Kidney (tissue), 22 donors: Measurements from ENCODE around the gene MUSTN1. TPM values are rescaled to one million over a fixed set of nuclear protein-coding genes. Genes with fewer than 3 reads are reported as not detected.

ENCODE experiments used
- DNase-seq, 5 donors: peaks; one replicate each; pipeline ENCODE4 v3.0.0-alpha.2; 2013 to 2020
- FAIRE-seq: peaks from 2 replicates; lab custom pipeline; 2012; peaks lifted over from hg19 to GRCh38; lab: Jason Lieb, UNC
- H3K27ac ChIP-seq, 2 donors: one replicate each; pipeline ENCODE4 v1.7.0; 2013; ENCODE audit warnings: low read depth in 2 of 2, low read length in 2 of 2, inconsistent platforms in 1 of 2
- H3K27me3 ChIP-seq: one replicate; pipeline ENCODE4 v1.7.1; 2013; ENCODE audit warnings: low read length, inconsistent platforms; ENCODE audit not compliant: control insufficient read depth, insufficient read depth
- H3K36me3 ChIP-seq, 3 donors: one replicate each; pipeline versions ENCODE4 v1.7.0 to v1.7.1; 2013; ENCODE audit warnings: low read length in 3 of 3, control low read depth in 1 of 3, inconsistent platforms in 1 of 3; ENCODE audit not compliant: insufficient read depth in 3 of 3, control insufficient read depth in 2 of 3
- H3K4me1 ChIP-seq, 3 donors: one replicate each; pipeline versions ENCODE4 v1.7.0 to v1.7.1; 2013; ENCODE audit warnings: low read length in 3 of 3, inconsistent platforms in 1 of 3, low read depth in 1 of 3; ENCODE audit not compliant: control insufficient read depth in 2 of 3, insufficient read depth in 2 of 3
- H3K4me3 ChIP-seq, 3 donors: one replicate each; pipeline versions ENCODE4 v1.7.0 to v1.8.1; 2013; ENCODE audit warnings: low read length in 3 of 3, control low read depth in 1 of 3, inconsistent platforms in 1 of 3
- H3K9ac ChIP-seq, 3 donors: one replicate each; pipeline versions ENCODE4 v1.7.0 to v1.7.1; 2013; ENCODE audit warnings: low read length in 3 of 3, control low read depth in 1 of 3, inconsistent platforms in 1 of 3
- H3K9me3 ChIP-seq, 3 donors: one replicate each; pipeline versions ENCODE4 v1.7.0 to v1.7.1; 2013; ENCODE audit warnings: low read length in 3 of 3, control low read depth in 1 of 3, inconsistent platforms in 1 of 3; ENCODE audit not compliant: control insufficient read depth in 2 of 3, insufficient read depth in 1 of 3
- CTCF ChIP-seq: IDR thresholded peaks from 3 replicates; pipeline ENCODE4 v1.5.1; 2012; ENCODE audit warnings: mild to moderate bottlenecking, moderate library complexity, borderline replicate concordance; ENCODE audit not compliant: insufficient read depth; ENCODE audit errors: extremely low read depth
- intact Hi-C: fragments of 100-400 bp; cut with DNase I; formaldehyde crosslinking; loops from one replicate; pipeline ENCODE4 v1.11.1; 2022
- long read RNA-seq, 10 donors: library from polyadenylated mRNA in 1 of 10; unstranded in 1 of 10; transcript quantifications; one replicate each; pipeline ENCODE4 v2.0.0 and lab custom pipeline, GENCODE V29; 2021 to 2026
- polyA plus RNA-seq: library from polyadenylated mRNA; stranded (reverse); fragments of 350-450 nt; fragmentation: Illumina TruSeq; extraction: RNeasy Lipid Tissue Mini Kit (QIAGEN cat#74804); gene quantifications from one replicate; pipeline ENCODE4 v1.2.3, GENCODE V29; 2014; ENCODE audit warnings: low read depth, low replicate concordance; ENCODE audit not compliant: insufficient read depth
- total RNA-seq: library from RNA; stranded (reverse); fragmentation: NEBNext Ultra II Directional; extraction: Animal tissue kit (Norgen Biotek cat#: 25700); gene quantifications from one replicate; pipeline ENCODE4 v1.2.1, GENCODE V29; 2021
- donor health status: control.
- donor health status: control.
- donor health status: control.
- donor health status: control.
- donor health status: control.
- donor health status: DM: yes; HTN: yes; CAD: no.
- donor health status: Normal renal cell carcinoma (clear cell type).

The MUSTN1 gene
- total RNA-seq (18.6 TPM), polyA plus RNA-seq (47.8 TPM)
- long read RNA-seq, donor 1, partial matches to known transcripts = 0 of 4 reads
- long read RNA-seq, donor 1, other reads (novel, unspliced or antisense) = 0 of 4 reads
- long read RNA-seq, donor 2 = 0 reads
- long read RNA-seq, donor 3, partial matches to known transcripts = 0 of 3 reads
- long read RNA-seq, donor 3, other reads (novel, unspliced or antisense) = 0 of 3 reads
- long read RNA-seq, donor 4, partial matches to known transcripts = 0 of 2 reads
- long read RNA-seq, donor 4, other reads (novel, unspliced or antisense) = 0 of 2 reads
- long read RNA-seq, donor 5 = 0 reads
- long read RNA-seq, donor 6, partial matches to known transcripts = 0 of 3 reads
- long read RNA-seq, donor 6, other reads (novel, unspliced or antisense) = 0 of 3 reads
- long read RNA-seq, donor 7, transcript MUSTN1-201 (3 exons, 721 nt) = major isoform, 7 of 7 reads
- long read RNA-seq, donor 7, partial matches to known transcripts = 0 of 7 reads
- long read RNA-seq, donor 7, other reads (novel, unspliced or antisense) = 0 of 7 reads
- long read RNA-seq, donor 8, partial matches to known transcripts = 0 of 4 reads
- long read RNA-seq, donor 8, other reads (novel, unspliced or antisense) = 0 of 4 reads
- long read RNA-seq, donor 9 = 0 reads
- long read RNA-seq, donor 10, partial matches to known transcripts = 0 of 4 reads
- long read RNA-seq, donor 10, other reads (novel, unspliced or antisense) = 0 of 4 reads

- H3K9me3 ChIP-seq = no peaks in the 10 kb centered on the region
- intact Hi-C loops = no loop called here
- peaks cover 0 to 9% (median under 1%) of the 10 kb centered on the region in 3 donors for H3K36me3 ChIP-seq
- H3K9ac ChIP-seq = no peak within 1 kb of the TSS
- no peak for TF ChIP-seq CTCF
- FAIRE-seq = no peak
- DNase-seq = peak; percentile 37 to 71 (median 49)
- no peak within 1 kb of the TSS for H3K4me3 ChIP-seq
- no peaks in the 10 kb centered on the region for H3K27me3 ChIP-seq
- no peak within 1 kb of the TSS for H3K27ac ChIP-seq
- H3K4me1 ChIP-seq = no peaks in the 10 kb centered on the region
Measured at GRCh38 chr3:52834871-52835501, at the start of gene MUSTN1. Gene MUSTN1, minus strand, starts transcription at chr3:52835019. Its CDS starts 71 bp downstream, at chr3:52834948.

GRCh38 chr3:52882377-52882776 is 47.6 kb upstream of the MUSTN1 start:
- Histone ChIP-seq H3K4me3 (no peak overlapping the region), H3K9ac (no peak overlapping the region), H3K4me1 (no peaks in the 10 kb centered on the region), H3K9me3 (no peaks in the 10 kb centered on the region), H3K36me3 (no peaks in the 10 kb centered on the region), H3K27me3 (no peaks in the 10 kb centered on the region), H3K27ac (no peak overlapping the region)
- DNase-seq = no peak
- intact Hi-C loops = no loop called here
- no peak for TF ChIP-seq CTCF
- FAIRE-seq = no peak

- H3K9ac ChIP-seq = no peak overlapping the region
- no peaks in the 10 kb centered on the region for H3K36me3 ChIP-seq
- FAIRE-seq = no peak
- peak in 2 of 5 donors; percentile 28 to 39 for DNase-seq
- no peak overlapping the region for H3K27ac ChIP-seq
- H3K4me1 ChIP-seq = no peaks in the 10 kb centered on the region
- H3K27me3 ChIP-seq = no peaks in the 10 kb centered on the region
- TF ChIP-seq CTCF = no peak
- intact Hi-C loops = no loop called here
- no peaks in the 10 kb centered on the region for H3K9me3 ChIP-seq
- H3K4me3 ChIP-seq = no peak overlapping the region
Measured at GRCh38 chr3:52881871-52882270, 47.1 kb upstream of the MUSTN1 start.
